SK-N-SH (cell line): ENCODE measurements around the gene C2CD4C. TPM values are rescaled to one million over a fixed set of nuclear protein-coding genes. Genes with fewer than 3 reads are reported as not detected.

Source experiments
- CTCF ChIA-PET: fragments of 300-600, 350-600 bp; formaldehyde crosslinking; extraction: SDS; loops from one replicate; lab custom pipeline; 2021; lab: Yijun Ruan, JAX
- POLR2A ChIA-PET: fragments of 350-600 bp; sonication (Branson Sonifier 250); formaldehyde crosslinking; extraction: SDS; loops from one replicate; lab custom pipeline; 2020; ENCODE audit warnings: antibody characterized with exemption, inconsistent platforms; lab: Yijun Ruan, JAX
- DNase-seq: peaks from one replicate; pipeline ENCODE4 v3.0.0; 2012
- H2AFZ ChIP-seq: fragments of 200-600 bp; sonication (generic); 2 replicates; pipeline ENCODE4 v1.8.1; 2016; ENCODE audit warnings: antibody characterized with exemption, mild to moderate bottlenecking, low read depth
- H3F3A ChIP-seq: fragments of 200-600 bp; sonication (generic); replicated peaks from 2 replicates; pipeline ENCODE3; 2016; ENCODE audit warnings: antibody characterized with exemption, mild to moderate bottlenecking; ENCODE audit not compliant: insufficient read depth
- H3K27ac ChIP-seq, 2 experiments: fragments of 200-500 bp in 1 of 2; fragments of 200-600 bp in 1 of 2; sonication (Bioruptor generic) in 1 of 2; sonication (generic), shearing (Covaris generic) in 1 of 2; 2 replicates each; pipeline versions ENCODE4 v1.5.1 to v1.6.1; 2014 to 2016; ENCODE audit warnings: low read depth in 2 of 2, inconsistent platforms in 1 of 2, low read length in 1 of 2, mild to moderate bottlenecking in 1 of 2, mixed read lengths in 1 of 2
- H3K27me3 ChIP-seq: fragments of 200-600 bp; sonication (generic), shearing (Covaris generic); 2 replicates; pipeline ENCODE4 v1.6.1; 2016; ENCODE audit warnings: mixed run types; ENCODE audit not compliant: insufficient read depth
- H3K36me3 ChIP-seq, 2 experiments: fragments of 200-500 bp in 1 of 2; fragments of 200-600 bp in 1 of 2; sonication (Bioruptor generic) in 1 of 2; sonication (generic) in 1 of 2; replicated peaks in 1 of 2; 2 replicates each; pipeline versions ENCODE3 to v1.5.1; 2014 to 2016; ENCODE audit warnings: low read length in 1 of 2, mild to moderate bottlenecking in 1 of 2; ENCODE audit not compliant: insufficient read depth in 2 of 2, control insufficient read depth in 1 of 2
- H3K4me1 ChIP-seq, 2 experiments: fragments of 200-500 bp in 1 of 2; fragments of 200-600 bp in 1 of 2; sonication (Bioruptor generic) in 1 of 2; sonication (generic), shearing (Covaris generic) in 1 of 2; 2 replicates each; pipeline versions ENCODE4 v1.5.1 to v1.6.1; 2014 to 2016; ENCODE audit warnings: low read depth in 1 of 2, low read length in 1 of 2, mixed run types in 1 of 2; ENCODE audit not compliant: insufficient read depth in 2 of 2, control insufficient read depth in 1 of 2
- H3K4me2 ChIP-seq: fragments of 200-600 bp; sonication (generic), shearing (Covaris generic); 2 replicates; pipeline ENCODE4 v1.6.1; 2017; ENCODE audit warnings: mixed run types
- H3K4me3 ChIP-seq, 2 experiments: fragments of 200-500 bp in 1 of 2; fragments of 200-600 bp in 1 of 2; sonication (Bioruptor generic) in 1 of 2; sonication (generic), shearing (Covaris generic) in 1 of 2; 2 replicates each; pipeline versions ENCODE4 v1.5.1 to v1.8.1; 2014 to 2016; ENCODE audit warnings: low read depth in 2 of 2, inconsistent platforms in 1 of 2, low read length in 1 of 2, mild to moderate bottlenecking in 1 of 2, mixed read lengths in 1 of 2, moderate library complexity in 1 of 2
- H3K79me2 ChIP-seq: fragments of 200-600 bp; sonication (generic); 2 replicates; pipeline ENCODE4 v1.8.1; 2017; ENCODE audit warnings: mild to moderate bottlenecking; ENCODE audit not compliant: insufficient read depth
- H3K9ac ChIP-seq: fragments of 200-600 bp; sonication (generic); 2 replicates; pipeline ENCODE4 v1.6.1; 2017; ENCODE audit warnings: mixed run types
- H3K9me2 ChIP-seq: fragments of 200-600 bp; sonication (generic); 2 replicates; pipeline ENCODE4 v1.6.1; 2017; ENCODE audit warnings: mixed run types
- H3K9me3 ChIP-seq: fragments of 200-600 bp; sonication (generic); 2 replicates; pipeline ENCODE4 v1.6.1; 2017; ENCODE audit warnings: mixed run types, mild to moderate bottlenecking, moderate library complexity
- H4K20me1 ChIP-seq: fragments of 200-600 bp; sonication (generic); 2 replicates; pipeline ENCODE4 v1.6.1; 2017; ENCODE audit warnings: mild to moderate bottlenecking, mixed run types; ENCODE audit not compliant: insufficient read depth
- CHD2 ChIP-seq: fragments of 150-350 bp; IDR thresholded peaks from 2 replicates; pipeline ENCODE4 v1.6.1; 2018; ENCODE audit warnings: low read length; ENCODE audit not compliant: partially characterized antibody
- EP300 ChIP-seq, 2 experiments: IDR thresholded peaks; 2 replicates each; pipeline versions ENCODE4 v1.4.0 to v1.6.1; 2012; ENCODE audit warnings: borderline replicate concordance in 1 of 2, low read depth in 1 of 2, low read length in 1 of 2
- EZH2phosphoT487 ChIP-seq: fragments of 200-600 bp; sonication (generic); IDR thresholded peaks from 2 replicates; pipeline ENCODE4 v1.6.1; 2017; ENCODE audit warnings: low read depth, mixed run types, mild to moderate bottlenecking, antibody characterized with exemption, moderate library complexity, borderline replicate concordance
- FOSL2 ChIP-seq: IDR thresholded peaks from 2 replicates; pipeline ENCODE4 v1.4.0; 2012; ENCODE audit warnings: low read depth, mild to moderate bottlenecking, moderate library complexity, borderline replicate concordance
- FOXJ3 ChIP-seq: sonication (generic); formaldehyde crosslinking; IDR thresholded peaks from 2 replicates; pipeline ENCODE4 v1.5.1; 2020; ENCODE audit warnings: mild to moderate bottlenecking, missing genetic modification reagents
- GATA2 ChIP-seq: sonication (generic); formaldehyde crosslinking; IDR thresholded peaks from 2 replicates; pipeline ENCODE4 v1.5.0; 2020; ENCODE audit warnings: mild to moderate bottlenecking, missing genetic modification reagents
- MEF2A ChIP-seq: IDR thresholded peaks from 2 replicates; pipeline ENCODE4 v1.4.0; 2012; ENCODE audit warnings: low read depth, borderline replicate concordance
- RCOR1 ChIP-seq: fragments of 150-350 bp; IDR thresholded peaks from 2 replicates; pipeline ENCODE4 v1.6.1; 2017; ENCODE audit warnings: antibody characterized with exemption, low read length
- RFX5 ChIP-seq: IDR thresholded peaks from 2 replicates; pipeline ENCODE4 v1.6.1; 2012; ENCODE audit warnings: mild to moderate bottlenecking, improper control_type of control experiment, low read length
- RXRA ChIP-seq: IDR thresholded peaks from 2 replicates; pipeline ENCODE4 v1.4.0; 2012; ENCODE audit warnings: low read depth, mild to moderate bottlenecking, borderline replicate concordance
- SIN3A ChIP-seq: IDR thresholded peaks from 2 replicates; pipeline ENCODE4 v1.6.1; 2012; ENCODE audit warnings: low read depth, mild to moderate bottlenecking, low read length, moderate library complexity, borderline replicate concordance
- SMC3 ChIP-seq: IDR thresholded peaks from 2 replicates; pipeline ENCODE4 v1.6.1; 2012; ENCODE audit warnings: low read depth, low read length, improper control_type of control experiment
- TAF1 ChIP-seq: IDR thresholded peaks from 2 replicates; pipeline ENCODE4 v1.6.1; 2012; ENCODE audit warnings: low read depth, mild to moderate bottlenecking, low read length, moderate library complexity, borderline replicate concordance
- TCF12 ChIP-seq: IDR thresholded peaks from 2 replicates; pipeline ENCODE4 v1.4.0; 2012
- TEAD4 ChIP-seq: IDR thresholded peaks from 2 replicates; pipeline ENCODE4 v1.4.0; 2012; ENCODE audit warnings: mild to moderate bottlenecking, borderline replicate concordance; ENCODE audit not compliant: insufficient read depth
- ZBTB33 ChIP-seq: IDR thresholded peaks from 2 replicates; pipeline ENCODE4 v1.4.0; 2012; ENCODE audit warnings: low read depth, borderline replicate concordance
- WGBS: methylation state at CpG from one replicate; pipeline ENCODE4 v1.1.6; 2017; ENCODE audit warnings: low lambda C conversion rate; 5-methylcytosine and 5-hydroxymethylcytosine counted together
- polyA plus RNA-seq, 3 experiments: library from polyadenylated mRNA; depleted of rRNA; stranded (reverse); fragments of >200 nt; gene quantifications; 2 replicates each; pipeline ENCODE4 v1.2.3, GENCODE V29; 2012
- TF ChIP-seq, protein P1 (sequence below): IDR thresholded peaks from 2 replicates; pipeline ENCODE4 v1.6.1; 2012; ENCODE audit warnings: mild to moderate bottlenecking, low read depth, low read length, moderate library complexity
- TF ChIP-seq, protein P2 (sequence below): fragments of 150-350 bp; IDR thresholded peaks from 2 replicates; pipeline ENCODE4 v1.6.1; 2017; ENCODE audit warnings: antibody characterized with exemption, low read length, low read depth, borderline replicate concordance

C2CD4C gene
- polyA plus RNA-seq, 1 of the 3 experiments (the other 2 are of a cell fraction) = 0.23 TPM

DNA sequence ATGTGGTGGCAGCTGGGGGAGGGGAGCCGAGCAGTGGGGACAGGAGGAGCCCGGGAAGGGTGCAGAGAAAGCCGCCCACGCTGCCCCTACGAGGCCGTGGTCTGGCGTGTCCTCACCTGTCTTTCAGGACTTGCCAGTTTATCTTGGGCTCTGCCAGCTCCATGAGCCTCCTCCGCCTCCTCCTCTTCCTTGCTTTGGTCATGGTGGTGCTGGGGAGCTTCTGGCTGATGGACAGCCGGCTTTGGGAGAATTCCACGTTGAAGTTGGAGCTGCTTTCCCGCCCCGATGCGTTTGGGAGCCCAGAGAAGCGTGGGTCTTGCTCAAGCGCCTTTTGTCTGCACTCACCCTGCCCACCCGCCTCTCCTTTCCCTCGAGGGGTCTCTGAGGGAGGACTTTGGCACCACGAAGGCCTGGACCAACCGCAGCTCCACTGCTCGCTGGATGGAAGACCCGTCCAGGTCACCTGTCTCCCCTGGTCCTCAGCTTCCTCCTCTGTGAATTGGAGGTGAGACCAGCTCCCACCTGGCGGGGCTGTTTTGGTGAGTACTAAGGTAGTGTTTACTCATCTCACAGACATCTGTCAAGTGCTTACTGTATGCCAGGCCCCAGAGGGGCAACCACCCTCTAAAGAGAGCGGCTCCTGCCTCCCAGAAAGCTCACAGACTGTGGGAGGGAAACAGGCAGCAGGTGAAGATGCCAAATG, 34.6 kb downstream of the C2CD4C start:
- Histone ChIP-seq H3K36me3 (no peaks in the 10 kb centered on the region), H3K4me1 (peaks cover 0 to 15% of the 10 kb centered on the region in 2 experiments; a peak in 1 of 4 replicates), H3K4me2 (no peak overlapping the region), H3F3A (no peaks in the 10 kb centered on the region), H3K9me3 (no peaks in the 10 kb centered on the region), H3K27ac (no peak overlapping the region), H3K9ac (no peak overlapping the region), H3K27me3 (no peaks in the 10 kb centered on the region; the same call in 1 of the 2 replicates), H3K4me3 (no peak overlapping the region), H3K9me2 (no peaks in the 10 kb centered on the region), H2AFZ (no peak overlapping the region), H4K20me1 (no peaks in the 10 kb centered on the region), H3K79me2 (no peaks in the 10 kb centered on the region)
- ChIA-PET CTCF (interaction anchor here (1.2 kb wide), 1 partner anchor 10 kb away, joined by 6 read pairs; no protein-coding TSS in a partner anchor), POLR2A (no interaction called here)
- DNase-seq = no peak
- TF ChIP-seq EP300 (IDR thresholded peaks at IDR 0.05; ENCODE audit: borderline replicate concordance in 1 of 2, low read depth in 1 of 2, low read length in 1 of 2) = no peak
- no peak for TF ChIP-seq TAF1
- TF ChIP-seq EZH2phosphoT487 = no peak
- no peak for TF ChIP-seq TCF12
- WGBS = 48% methylated on average over 18 of the region's 23 CpGs

DNA sequence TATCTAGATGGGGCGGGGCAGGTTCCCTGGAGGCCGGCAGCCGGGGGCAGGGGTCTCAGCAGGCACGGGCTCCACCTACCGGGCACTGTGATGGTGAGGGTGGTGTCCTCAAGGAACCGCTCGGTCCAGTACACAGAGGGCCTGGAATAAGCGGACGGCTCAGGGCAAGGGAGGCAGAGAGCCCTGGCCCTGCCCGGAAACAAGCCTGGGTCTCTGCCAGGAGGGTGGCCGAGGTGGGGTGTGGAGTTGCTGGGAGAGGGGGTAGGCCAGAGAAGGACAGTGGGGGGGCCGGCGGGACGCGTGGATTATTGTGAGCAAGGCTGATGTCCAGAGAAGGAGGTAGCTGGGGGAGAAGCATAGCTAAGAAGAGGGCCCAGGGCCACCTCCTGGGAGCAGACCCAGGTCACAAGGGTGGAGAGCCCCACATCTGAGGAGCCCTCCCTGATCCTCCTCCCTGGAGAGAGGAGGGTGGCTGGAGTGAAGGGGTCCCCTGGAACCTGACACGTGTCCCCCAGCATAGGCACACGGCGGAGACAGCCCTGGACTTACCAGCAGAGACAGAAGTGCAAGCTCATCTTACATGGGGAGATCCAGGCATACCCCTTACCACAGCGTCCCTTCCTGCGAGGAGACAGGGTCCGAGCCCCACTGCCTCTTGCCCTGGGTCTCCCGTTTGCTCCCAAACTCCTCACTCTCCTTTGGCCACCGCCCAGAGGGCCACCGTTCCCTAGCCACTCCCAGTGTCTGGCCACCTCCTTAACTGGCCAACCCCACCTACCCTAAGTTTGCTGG, 35.4 kb downstream of the C2CD4C start:
- Histone ChIP-seq H3F3A (no peaks in the 10 kb centered on the region), H3K79me2 (no peaks in the 10 kb centered on the region), H3K27me3 (no peaks in the 10 kb centered on the region; the same call in 1 of the 2 replicates), H3K4me3 (no peak overlapping the region), H4K20me1 (no peaks in the 10 kb centered on the region), H3K9ac (no peak overlapping the region), H3K9me3 (no peaks in the 10 kb centered on the region), H3K9me2 (no peaks in the 10 kb centered on the region), H3K4me1 (peaks cover 0 to 15% of the 10 kb centered on the region in 2 experiments; a peak in 1 of 4 replicates), H3K4me2 (no peak overlapping the region), H2AFZ (no peak overlapping the region), H3K27ac (no peak overlapping the region), H3K36me3 (no peaks in the 10 kb centered on the region)
- 58% methylated on average over 18 of the region's 24 CpGs for WGBS
- ChIA-PET POLR2A (no interaction called here), CTCF (interaction anchor here (1.2 kb wide), 1 partner anchor 10 kb away, joined by 6 read pairs; no protein-coding TSS in a partner anchor)
- no peak for DNase-seq
- TF ChIP-seq, protein P1, sequence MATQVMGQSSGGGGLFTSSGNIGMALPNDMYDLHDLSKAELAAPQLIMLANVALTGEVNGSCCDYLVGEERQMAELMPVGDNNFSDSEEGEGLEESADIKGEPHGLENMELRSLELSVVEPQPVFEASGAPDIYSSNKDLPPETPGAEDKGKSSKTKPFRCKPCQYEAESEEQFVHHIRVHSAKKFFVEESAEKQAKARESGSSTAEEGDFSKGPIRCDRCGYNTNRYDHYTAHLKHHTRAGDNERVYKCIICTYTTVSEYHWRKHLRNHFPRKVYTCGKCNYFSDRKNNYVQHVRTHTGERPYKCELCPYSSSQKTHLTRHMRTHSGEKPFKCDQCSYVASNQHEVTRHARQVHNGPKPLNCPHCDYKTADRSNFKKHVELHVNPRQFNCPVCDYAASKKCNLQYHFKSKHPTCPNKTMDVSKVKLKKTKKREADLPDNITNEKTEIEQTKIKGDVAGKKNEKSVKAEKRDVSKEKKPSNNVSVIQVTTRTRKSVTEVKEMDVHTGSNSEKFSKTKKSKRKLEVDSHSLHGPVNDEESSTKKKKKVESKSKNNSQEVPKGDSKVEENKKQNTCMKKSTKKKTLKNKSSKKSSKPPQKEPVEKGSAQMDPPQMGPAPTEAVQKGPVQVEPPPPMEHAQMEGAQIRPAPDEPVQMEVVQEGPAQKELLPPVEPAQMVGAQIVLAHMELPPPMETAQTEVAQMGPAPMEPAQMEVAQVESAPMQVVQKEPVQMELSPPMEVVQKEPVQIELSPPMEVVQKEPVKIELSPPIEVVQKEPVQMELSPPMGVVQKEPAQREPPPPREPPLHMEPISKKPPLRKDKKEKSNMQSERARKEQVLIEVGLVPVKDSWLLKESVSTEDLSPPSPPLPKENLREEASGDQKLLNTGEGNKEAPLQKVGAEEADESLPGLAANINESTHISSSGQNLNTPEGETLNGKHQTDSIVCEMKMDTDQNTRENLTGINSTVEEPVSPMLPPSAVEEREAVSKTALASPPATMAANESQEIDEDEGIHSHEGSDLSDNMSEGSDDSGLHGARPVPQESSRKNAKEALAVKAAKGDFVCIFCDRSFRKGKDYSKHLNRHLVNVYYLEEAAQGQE = no peak
- TF ChIP-seq GATA2 (CRISPR knock-in tag) (no peak), SMC3 (no peak), MEF2A (no peak), FOSL2 (no peak), TCF12 (no peak), CHD2 (no peak), RFX5 (no peak), RXRA (no peak), RCOR1 (no peak), FOXJ3 (CRISPR knock-in tag) (no peak), ZBTB33 (no peak), TEAD4 (no peak), SIN3A (no peak)
- TF ChIP-seq, protein P2, sequence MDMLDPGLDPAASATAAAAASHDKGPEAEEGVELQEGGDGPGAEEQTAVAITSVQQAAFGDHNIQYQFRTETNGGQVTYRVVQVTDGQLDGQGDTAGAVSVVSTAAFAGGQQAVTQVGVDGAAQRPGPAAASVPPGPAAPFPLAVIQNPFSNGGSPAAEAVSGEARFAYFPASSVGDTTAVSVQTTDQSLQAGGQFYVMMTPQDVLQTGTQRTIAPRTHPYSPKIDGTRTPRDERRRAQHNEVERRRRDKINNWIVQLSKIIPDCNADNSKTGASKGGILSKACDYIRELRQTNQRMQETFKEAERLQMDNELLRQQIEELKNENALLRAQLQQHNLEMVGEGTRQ = no peak
